Right lobe of liver (tissue), 6 donors: ENCODE measurements around the gene C1GALT1. TPM values are rescaled to one million over a fixed set of nuclear protein-coding genes. Genes with fewer than 3 reads are reported as not detected.

ENCODE experiments used
- ATAC-seq, 4 donors: fragments of 200-7000 bp; cut with Tn5 transposase; one replicate each; pipeline ENCODE4 v1.9.1; 2020; ENCODE audit warnings: mild to moderate bottlenecking in 4 of 4, moderate library complexity in 4 of 4
- DNase-seq, 3 donors: peaks; one replicate each; pipeline ENCODE4 v3.0.0-alpha.2; 2020
- H3K27ac ChIP-seq, 3 donors: fragments of 200-600 bp; one replicate each; pipeline ENCODE4 v1.8.0; 2022
- H3K27me3 ChIP-seq, 2 donors: fragments of 200-600 bp; one replicate each; pipeline ENCODE4 v1.8.0; 2022
- H3K36me3 ChIP-seq, 4 donors: fragments of 200-600 bp; sonication (generic) in 1 of 4; one replicate each; pipeline versions ENCODE4 v1.5.1 to v1.8.0; 2017 to 2022; ENCODE audit warnings: control low read depth in 1 of 4
- H3K4me1 ChIP-seq, 4 donors: fragments of 200-600 bp; sonication (generic) in 1 of 4; one replicate each; pipeline versions ENCODE4 v1.5.1 to v1.8.0; 2017 to 2022; ENCODE audit warnings: control low read depth in 1 of 4
- H3K4me3 ChIP-seq, 3 donors: fragments of 200-600 bp; one replicate each; pipeline ENCODE4 v1.8.0; 2022
- H3K9me3 ChIP-seq, 4 donors: fragments of 200-600 bp; sonication (generic) in 1 of 4; one replicate each; pipeline versions ENCODE4 v1.5.1 to v1.8.0; 2017 to 2022; ENCODE audit warnings: control low read depth in 1 of 4
- CTCF ChIP-seq, 4 donors: fragments of 200-600 bp in 3 of 4; fragments of 450-650 bp in 1 of 4; IDR thresholded peaks; one replicate each; pipeline versions ENCODE4 v1.5.1 to v1.8.0; 2016 to 2022; ENCODE audit warnings: antibody characterized with exemption in 4 of 4, mild to moderate bottlenecking in 2 of 4
- POLR2A ChIP-seq: fragments of 450-650 bp; IDR thresholded peaks from one replicate; pipeline ENCODE4 v1.6.1; 2017; ENCODE audit warnings: antibody characterized with exemption, mild to moderate bottlenecking
- WGBS: methylation state at CpG from one replicate; pipeline ENCODE4 v1.1.6; 2018; ENCODE audit warnings: low coverage, low lambda C conversion rate; ENCODE audit not compliant: insufficient coverage; ENCODE audit errors: missing lambda C conversion rate; 5-methylcytosine and 5-hydroxymethylcytosine counted together
- intact Hi-C, 2 donors: fragments of 100-400 bp; cut with DNase I; formaldehyde crosslinking; loops; one replicate each; pipeline versions ENCODE4 v1.11.2 to v1.14.1; 2022
- total RNA-seq, 6 experiments: library from RNA; depleted of rRNA in 2 of 6; stranded (reverse); fragments of >200 nt in 2 of 6; fragmentation: NEBNext Ultra II Directional in 3 of 6; extraction: Animal tissue kit (Norgen Biotek cat#: 25700) in 3 of 6; gene quantifications; one replicate each; pipeline versions ENCODE4 v1.1.0 to v1.2.4, GENCODE V29; 2016 to 2023
- donor health status: DM: no; HTN: yes; CAD: no.
- donor health status: DM: no; HTN: no; CAD: no.
- donor health status: DM: no; HTN: no; CAD: no.
- donor health status: DM: no; HTN: yes; CAD: no.
- donor health status: DM: no; HTN: yes; CAD: no.

The C1GALT1 gene
- total RNA-seq, 6 experiments from 2014 or later = 10.1 to 16.6 (median 13.1) TPM

GRCh38 chr7:7164591-7164990 is 17.8 kb upstream of the C1GALT1 start:
- TF ChIP-seq CTCF (IDR thresholded peaks at IDR 0.05) = no peak
- TF ChIP-seq POLR2A = no peak
- Histone ChIP-seq H3K4me3 (no peak overlapping the region), H3K9me3 (no peaks in the 10 kb centered on the region), H3K27ac (no peak overlapping the region), H3K27me3 (no peaks in the 10 kb centered on the region), H3K4me1 (no peaks in the 10 kb centered on the region), H3K36me3 (no peaks in the 10 kb centered on the region)
- intact Hi-C loops = no loop called here
- DNase-seq (no peak), ATAC-seq (no peak)
- WGBS = 76% methylated on average over 2 of the region's 2 CpGs

- no peaks in the 10 kb centered on the region for H3K36me3 ChIP-seq
- H3K4me3 ChIP-seq = no peak overlapping the region
- no peak overlapping the region for H3K27ac ChIP-seq
- ATAC-seq (no peak), DNase-seq (no peak)
- no peaks in the 10 kb centered on the region for H3K27me3 ChIP-seq
- WGBS = 59% methylated on average over 3 of the region's 3 CpGs
- TF ChIP-seq CTCF (IDR thresholded peaks at IDR 0.05) (no peak), POLR2A (no peak)
- intact Hi-C loops = no loop called here
- no peaks in the 10 kb centered on the region for H3K9me3 ChIP-seq
- no peaks in the 10 kb centered on the region for H3K4me1 ChIP-seq
Observed at GRCh38 chr7:7165372-7165771, 17.0 kb upstream of the C1GALT1 start.

DNA sequence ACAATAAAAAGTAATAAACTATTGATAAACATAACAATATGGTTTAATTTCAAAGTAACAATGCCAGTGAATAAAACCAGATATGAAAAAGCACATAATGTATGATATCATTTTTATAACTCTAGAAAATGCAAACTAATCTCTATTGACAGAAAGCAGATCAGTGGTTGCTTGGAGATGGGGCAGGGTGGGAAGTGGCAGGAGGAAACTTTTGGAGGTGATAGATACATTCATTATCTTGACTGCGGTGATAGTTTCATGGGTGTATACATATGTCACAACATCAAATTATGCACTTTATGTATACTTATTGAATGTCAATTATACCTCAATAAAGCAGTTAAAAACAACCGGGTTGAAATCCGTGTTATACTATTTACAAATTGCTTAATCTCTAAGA is 16.0 kb upstream of the C1GALT1 start:
- Histone ChIP-seq H3K36me3 (no peaks in the 10 kb centered on the region), H3K4me3 (no peak overlapping the region), H3K27ac (no peak overlapping the region), H3K4me1 (no peaks in the 10 kb centered on the region), H3K27me3 (no peaks in the 10 kb centered on the region), H3K9me3 (no peaks in the 10 kb centered on the region)
- WGBS = 58% methylated on average over 3 of the region's 3 CpGs
- no peak for ATAC-seq
- DNase-seq = no peak
- intact Hi-C loops = no loop called here
- no peak for TF ChIP-seq POLR2A
- no peak for TF ChIP-seq CTCF (IDR thresholded peaks at IDR 0.05)

DNA sequence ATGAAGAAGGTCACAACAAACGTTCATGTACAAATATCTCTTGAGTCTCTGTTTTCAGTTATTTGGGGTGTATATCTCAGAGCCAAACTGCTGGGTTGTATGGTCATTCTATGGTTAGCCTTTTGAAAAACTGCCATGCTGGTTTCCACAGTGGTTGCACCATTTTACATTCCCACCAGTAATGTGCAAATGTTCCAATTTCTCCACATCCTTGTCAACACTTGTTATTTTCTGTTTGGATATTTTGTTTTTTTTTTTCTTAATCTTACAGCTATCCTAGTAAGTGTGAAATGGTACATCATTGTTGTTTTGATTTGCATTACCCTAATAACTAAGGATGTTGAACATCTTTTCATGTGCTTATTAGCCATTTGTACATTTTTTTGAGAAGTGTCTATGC is 13.0 kb upstream of the C1GALT1 start:
- Histone ChIP-seq H3K4me1 (no peaks in the 10 kb centered on the region), H3K27me3 (no peaks in the 10 kb centered on the region), H3K36me3 (no peaks in the 10 kb centered on the region), H3K9me3 (no peaks in the 10 kb centered on the region), H3K27ac (no peak overlapping the region), H3K4me3 (no peak overlapping the region)
- no peak for ATAC-seq
- TF ChIP-seq POLR2A (no peak), CTCF (IDR thresholded peaks at IDR 0.05) (no peak)
- intact Hi-C loops = no loop called here
- WGBS = 42% methylated on average over 1 of the region's 1 CpG
- no peak for DNase-seq
